MM.1S (cell line): ENCODE results near the gene IPO9.

Experiments
- DNase-seq: peaks from one replicate; pipeline ENCODE4 v3.0.0-alpha.2; 2015
- H2AFZ ChIP-seq: fragments of 300-600 bp; sonication (generic); 2 replicates; pipeline ENCODE4 v1.6.0; 2016; ENCODE audit warnings: antibody characterized with exemption, low read length
- H3F3A ChIP-seq: fragments of 300-600 bp; sonication (generic); 2 replicates; pipeline ENCODE4 v1.6.1; 2016; ENCODE audit warnings: mild to moderate bottlenecking, antibody characterized with exemption, low read length, moderate library complexity, mixed read lengths; ENCODE audit not compliant: insufficient read depth
- H3K27ac ChIP-seq: fragments of 300-600 bp; sonication (generic); 2 replicates; pipeline ENCODE4 v1.5.1; 2016; ENCODE audit warnings: mild to moderate bottlenecking, low read length
- H3K27me3 ChIP-seq: fragments of 300-600 bp; sonication (generic); replicated peaks from 2 replicates; pipeline ENCODE4 v1.6.0; 2016; ENCODE audit warnings: low read length; ENCODE audit not compliant: insufficient read depth
- H3K36me3 ChIP-seq: fragments of 300-600 bp; sonication (generic); replicated peaks from 2 replicates; pipeline ENCODE4 v1.6.1; 2016; ENCODE audit warnings: mild to moderate bottlenecking, low read length, mixed read lengths; ENCODE audit not compliant: insufficient read depth
- H3K4me1 ChIP-seq: fragments of 300-600 bp; sonication (generic); 2 replicates; pipeline ENCODE4 v1.6.1; 2016; ENCODE audit warnings: low read length, mixed read lengths
- H3K4me2 ChIP-seq: fragments of 300-600 bp; sonication (generic); 2 replicates; pipeline ENCODE4 v1.6.0; 2016; ENCODE audit warnings: low read depth, low read length
- H3K4me3 ChIP-seq: fragments of 300-600 bp; sonication (generic); 2 replicates; pipeline ENCODE4 v1.5.1; 2016; ENCODE audit warnings: low read length, mixed read lengths
- H3K79me2 ChIP-seq: fragments of 300-600 bp; sonication (generic); 2 replicates; pipeline ENCODE4 v1.6.1; 2016; ENCODE audit warnings: mixed run types, low read length, mixed read lengths
- H3K9ac ChIP-seq: fragments of 300-600 bp; sonication (generic); 2 replicates; pipeline ENCODE4 v1.6.1; 2016; ENCODE audit warnings: low read length, mixed read lengths
- H3K9me2 ChIP-seq: fragments of 300-600 bp; sonication (generic); replicated peaks from 2 replicates; pipeline ENCODE4 v1.6.1; 2016; ENCODE audit warnings: mild to moderate bottlenecking, low read length, mixed read lengths; ENCODE audit not compliant: insufficient read depth
- H3K9me3 ChIP-seq: fragments of 300-600 bp; sonication (generic); replicated peaks from 2 replicates; pipeline ENCODE4 v1.6.1; 2016; ENCODE audit warnings: mild to moderate bottlenecking, low read length, mixed read lengths; ENCODE audit not compliant: insufficient read depth
- H4K20me1 ChIP-seq: fragments of 300-600 bp; sonication (generic); 2 replicates; pipeline ENCODE4 v1.6.1; 2016; ENCODE audit warnings: mild to moderate bottlenecking, low read length, moderate library complexity, mixed read lengths; ENCODE audit not compliant: insufficient read depth
- EZH2 ChIP-seq: fragments of 300-600 bp; sonication (generic); optimal IDR thresholded peaks from 2 replicates; pipeline ENCODE3; 2017; ENCODE audit warnings: low read depth, mild to moderate bottlenecking, antibody characterized with exemption, low read length, mixed read lengths
- EZH2phosphoT487 ChIP-seq: fragments of 300-600 bp; sonication (generic); IDR thresholded peaks from 2 replicates; pipeline ENCODE4 v1.6.1; 2018; ENCODE audit warnings: antibody characterized with exemption, low read length
- TF ChIP-seq, protein P1 (sequence below): fragments of 300-600 bp; sonication (generic); IDR thresholded peaks from 2 replicates; pipeline ENCODE4 v1.5.1; 2016; ENCODE audit warnings: antibody characterized with exemption, low read length, mixed read lengths

Gene IPO9

DNA sequence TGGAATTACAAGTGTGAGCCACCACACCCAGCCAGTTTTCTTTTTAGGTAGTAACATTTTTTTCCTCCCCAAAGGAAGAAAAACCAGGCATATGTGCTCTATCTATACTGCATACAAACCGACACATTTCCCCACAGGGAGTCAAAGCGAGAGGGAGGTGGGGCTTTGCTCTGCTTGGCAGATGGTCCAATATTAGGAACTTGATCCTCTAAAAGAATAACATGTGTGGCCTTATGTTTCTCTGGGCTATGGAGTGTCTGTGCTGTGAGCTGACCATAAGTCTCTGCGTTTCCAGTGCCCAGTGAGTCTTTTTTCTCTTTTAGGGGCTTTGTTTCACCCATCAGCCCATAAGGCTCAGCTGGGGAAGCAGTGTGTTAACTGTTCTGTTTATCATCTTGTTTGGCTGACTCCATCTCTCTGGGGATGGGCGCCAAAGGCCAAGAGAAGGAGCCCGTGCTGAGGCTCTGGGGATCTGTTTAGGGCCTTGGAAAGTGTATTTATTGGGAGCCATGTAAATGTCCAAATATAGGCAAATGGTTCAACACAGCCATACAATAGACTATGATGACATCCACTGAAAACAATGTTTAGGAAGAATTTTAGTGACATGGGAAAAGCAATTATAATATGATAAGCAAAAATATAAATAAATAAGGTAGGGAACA, 97.2 kb downstream of the IPO9 start:
- H2AFZ ChIP-seq = no peak overlapping the region
- H4K20me1 ChIP-seq = no peaks in the 10 kb centered on the region
- TF ChIP-seq EZH2 (no peak), EZH2phosphoT487 (no peak)
- TF ChIP-seq, protein P1, sequence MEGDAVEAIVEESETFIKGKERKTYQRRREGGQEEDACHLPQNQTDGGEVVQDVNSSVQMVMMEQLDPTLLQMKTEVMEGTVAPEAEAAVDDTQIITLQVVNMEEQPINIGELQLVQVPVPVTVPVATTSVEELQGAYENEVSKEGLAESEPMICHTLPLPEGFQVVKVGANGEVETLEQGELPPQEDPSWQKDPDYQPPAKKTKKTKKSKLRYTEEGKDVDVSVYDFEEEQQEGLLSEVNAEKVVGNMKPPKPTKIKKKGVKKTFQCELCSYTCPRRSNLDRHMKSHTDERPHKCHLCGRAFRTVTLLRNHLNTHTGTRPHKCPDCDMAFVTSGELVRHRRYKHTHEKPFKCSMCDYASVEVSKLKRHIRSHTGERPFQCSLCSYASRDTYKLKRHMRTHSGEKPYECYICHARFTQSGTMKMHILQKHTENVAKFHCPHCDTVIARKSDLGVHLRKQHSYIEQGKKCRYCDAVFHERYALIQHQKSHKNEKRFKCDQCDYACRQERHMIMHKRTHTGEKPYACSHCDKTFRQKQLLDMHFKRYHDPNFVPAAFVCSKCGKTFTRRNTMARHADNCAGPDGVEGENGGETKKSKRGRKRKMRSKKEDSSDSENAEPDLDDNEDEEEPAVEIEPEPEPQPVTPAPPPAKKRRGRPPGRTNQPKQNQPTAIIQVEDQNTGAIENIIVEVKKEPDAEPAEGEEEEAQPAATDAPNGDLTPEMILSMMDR = no peak
- no peaks in the 10 kb centered on the region for H3K9me3 ChIP-seq
- no peak for DNase-seq
- H3K79me2 ChIP-seq = no peaks in the 10 kb centered on the region
- H3K27me3 ChIP-seq = no peaks in the 10 kb centered on the region
- no peaks in the 10 kb centered on the region for H3K36me3 ChIP-seq
- no peaks in the 10 kb centered on the region for H3F3A ChIP-seq
- no peaks in the 10 kb centered on the region for H3K4me1 ChIP-seq
- no peaks in the 10 kb centered on the region for H3K9me2 ChIP-seq
- no peak overlapping the region for H3K4me2 ChIP-seq
- no peak overlapping the region for H3K4me3 ChIP-seq
- H3K27ac ChIP-seq = no peak overlapping the region
- no peak overlapping the region for H3K9ac ChIP-seq

DNA sequence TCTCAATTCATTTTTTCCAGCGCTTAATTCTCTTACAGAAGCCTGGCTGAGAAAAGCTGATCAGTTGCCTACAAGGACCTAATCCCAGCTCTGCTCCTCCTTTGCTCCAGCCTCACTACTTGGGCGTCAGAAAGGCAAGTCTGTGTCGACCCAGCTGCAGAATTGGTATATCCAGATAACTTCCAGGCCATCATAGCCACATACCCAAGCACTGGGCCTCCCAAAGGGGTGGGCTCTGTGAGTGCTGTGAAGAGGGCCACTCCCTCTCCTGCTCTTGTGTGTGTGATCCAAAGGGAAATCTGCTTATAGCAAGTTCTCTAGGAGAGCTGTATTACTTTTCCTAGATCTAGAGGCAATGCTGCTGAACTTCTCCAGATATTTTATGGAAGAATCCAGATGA, 99.3 kb downstream of the IPO9 start:
- TF ChIP-seq, protein P1 = no peak
- no peak for TF ChIP-seq EZH2
- TF ChIP-seq EZH2phosphoT487 = no peak
- DNase-seq = no peak
- Histone ChIP-seq H2AFZ (no peak overlapping the region), H3K9me3 (no peaks in the 10 kb centered on the region), H3F3A (no peaks in the 10 kb centered on the region), H3K79me2 (no peaks in the 10 kb centered on the region), H3K4me2 (no peak overlapping the region), H3K4me1 (no peaks in the 10 kb centered on the region), H3K36me3 (no peaks in the 10 kb centered on the region), H4K20me1 (no peaks in the 10 kb centered on the region), H3K9ac (no peak overlapping the region), H3K27ac (no peak overlapping the region), H3K4me3 (no peak overlapping the region), H3K27me3 (no peaks in the 10 kb centered on the region), H3K9me2 (no peaks in the 10 kb centered on the region)

DNA sequence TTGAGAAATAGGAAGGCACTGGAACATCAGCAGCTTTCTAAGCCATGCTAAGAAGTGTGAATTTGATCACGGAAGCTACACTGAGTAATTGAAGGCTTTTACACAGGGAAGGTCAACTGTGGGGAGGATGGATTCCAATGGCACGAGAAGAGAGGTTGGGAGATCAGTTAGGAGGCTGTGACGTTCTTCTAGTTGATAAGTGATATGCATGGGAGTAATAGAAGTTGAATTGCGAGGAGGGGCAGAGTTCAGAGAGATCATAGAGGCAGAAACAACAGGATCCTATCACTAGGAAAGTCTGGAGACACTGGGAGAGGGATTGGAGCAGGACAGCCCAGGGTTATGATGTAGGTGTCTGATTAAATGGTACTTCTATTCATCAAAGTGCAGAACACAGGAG, 101.2 kb downstream of the IPO9 start:
- DNase-seq = no peak
- Histone ChIP-seq H3K9me2 (no peaks in the 10 kb centered on the region), H3K4me3 (no peak overlapping the region), H3K36me3 (no peaks in the 10 kb centered on the region), H3K4me1 (no peaks in the 10 kb centered on the region), H4K20me1 (no peaks in the 10 kb centered on the region), H3K27ac (no peak overlapping the region), H3K4me2 (no peak overlapping the region), H3K9me3 (no peaks in the 10 kb centered on the region), H3K9ac (no peak overlapping the region), H3F3A (no peaks in the 10 kb centered on the region), H2AFZ (no peak overlapping the region), H3K79me2 (no peaks in the 10 kb centered on the region), H3K27me3 (no peaks in the 10 kb centered on the region)
- TF ChIP-seq EZH2 = no peak
- TF ChIP-seq, protein P1 = no peak
- no peak for TF ChIP-seq EZH2phosphoT487
